Esophagus squamous epithelium (tissue), 4 donors: Measurements from ENCODE around the gene TRERF1.

ENCODE experiments used
- CTCF ChIP-seq, 6 experiments: fragments of 450-650 bp in 4 of 6; fragments of 200-600 bp in 2 of 6; sonication (generic) in 2 of 6; IDR thresholded peaks; one replicate each; pipeline ENCODE4 v1.5.1; 2016 to 2019; ENCODE audit warnings: antibody characterized with exemption in 6 of 6, mild to moderate bottlenecking in 4 of 6, moderate library complexity in 4 of 6
- POLR2A ChIP-seq, 4 donors: fragments of 450-650 bp; IDR thresholded peaks; one replicate each; pipeline ENCODE4 v1.6.1; 2017; ENCODE audit warnings: antibody characterized with exemption in 4 of 4, mild to moderate bottlenecking in 4 of 4, moderate library complexity in 3 of 4

DNA sequence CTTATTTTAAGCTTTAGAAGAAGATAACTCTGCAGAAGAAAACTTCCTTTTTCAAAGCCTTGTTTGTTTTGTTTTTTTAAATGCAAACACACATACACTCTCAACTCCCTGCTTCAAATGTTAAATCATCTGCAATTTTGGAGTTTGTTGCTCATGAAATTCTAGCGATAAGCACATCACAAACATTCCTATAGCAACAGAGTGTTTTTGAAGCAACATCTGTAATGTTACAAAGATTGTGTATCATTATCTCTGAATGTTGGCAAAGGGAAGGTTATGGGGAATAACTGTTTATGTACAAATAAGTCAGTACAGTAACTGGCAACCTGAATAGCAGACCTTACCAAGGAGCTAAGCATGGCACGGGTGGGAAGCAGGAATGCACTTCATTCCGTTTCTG is 149.3 kb downstream of the TRERF1 start:
- no peak for TF ChIP-seq CTCF (IDR thresholded peaks at IDR 0.05)
- no peak for TF ChIP-seq POLR2A (IDR thresholded peaks at IDR 0.05)
